GM19099 (cell line): Measurements from ENCODE around the gene SZRD1.

Source experiments
- POLR2A ChIP-seq: IDR thresholded peaks from 3 replicates; pipeline ENCODE4 v1.6.1; 2011; ENCODE audit warnings: low read depth; ENCODE audit not compliant: insufficient read length; ENCODE audit errors: extremely low read depth

The SZRD1 gene

GRCh38 chr1:16409536-16410152 is 42.6 kb downstream of the SZRD1 start:
- TF ChIP-seq POLR2A = no peak

DNA sequence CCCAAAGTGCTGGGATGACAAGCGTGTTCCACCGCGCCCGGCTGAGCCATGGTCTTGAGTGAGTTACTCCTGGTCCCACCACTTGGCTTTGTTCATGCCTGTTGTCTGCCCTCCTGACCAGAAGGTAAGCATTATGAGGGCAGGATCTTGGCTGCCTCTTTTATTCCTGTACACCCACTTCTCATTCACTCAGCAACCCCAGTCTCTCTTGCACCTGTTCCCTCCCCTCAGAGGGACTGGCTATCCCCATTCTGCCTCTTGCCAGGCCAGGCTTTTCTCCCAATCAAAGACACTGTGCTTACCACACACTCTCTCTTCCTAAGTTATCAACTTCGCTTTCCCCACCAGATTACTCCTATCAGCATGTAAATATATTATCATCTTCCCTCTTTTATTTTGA is 43.8 kb downstream of the SZRD1 start:
- no peak for TF ChIP-seq POLR2A

DNA sequence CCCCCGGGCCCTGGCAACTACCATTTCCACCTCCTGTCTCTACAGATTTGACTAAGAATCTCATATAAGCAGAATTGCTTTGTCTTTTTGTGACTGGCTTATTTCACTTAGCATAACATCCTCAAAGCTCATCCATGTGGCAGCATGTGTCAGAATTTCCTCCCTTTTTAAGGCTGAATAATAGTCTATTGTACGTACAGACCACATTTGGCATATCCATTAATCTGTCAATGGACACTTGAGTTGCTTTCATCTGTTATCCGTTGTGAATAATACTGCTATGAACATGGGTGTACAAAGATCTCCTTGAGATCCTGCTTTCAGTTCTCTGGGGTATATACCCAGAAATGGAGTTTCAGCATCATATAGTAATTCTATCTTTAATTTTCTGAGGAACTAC is 46.1 kb downstream of the SZRD1 start:
- TF ChIP-seq POLR2A = no peak

DNA sequence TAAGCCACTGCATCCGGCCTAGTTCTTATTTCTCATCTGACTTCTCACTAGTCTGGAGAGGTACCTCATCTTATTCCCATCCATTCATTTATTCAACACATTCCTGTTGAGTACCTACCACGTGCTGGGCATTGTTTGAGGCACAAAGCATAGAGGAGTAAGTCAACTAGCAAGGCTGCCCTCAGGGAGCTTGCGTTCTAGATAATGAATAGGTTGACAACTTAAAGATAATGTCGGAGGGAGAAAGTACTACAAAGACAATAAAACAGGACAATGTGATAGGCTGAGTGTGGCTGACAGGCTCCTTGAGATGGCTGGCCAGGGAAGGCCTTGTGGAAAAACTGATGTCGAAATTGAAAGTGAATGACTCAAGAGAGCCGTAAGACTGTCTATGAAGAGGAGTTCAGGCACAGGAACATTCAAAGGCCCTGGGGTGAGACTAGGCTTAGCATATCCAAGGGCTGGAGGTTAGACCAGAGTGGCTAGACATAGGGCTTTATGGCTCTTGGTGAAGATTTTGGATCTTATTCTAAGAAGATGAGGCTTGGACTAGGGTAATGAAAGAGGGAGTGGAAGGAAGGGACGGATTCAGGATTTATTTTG is 51.9 kb downstream of the SZRD1 start:
- no peak for TF ChIP-seq POLR2A

GRCh38 chr1:16420424-16421118 is 53.5 kb downstream of the SZRD1 start:
- TF ChIP-seq POLR2A = peak; percentile 32

DNA sequence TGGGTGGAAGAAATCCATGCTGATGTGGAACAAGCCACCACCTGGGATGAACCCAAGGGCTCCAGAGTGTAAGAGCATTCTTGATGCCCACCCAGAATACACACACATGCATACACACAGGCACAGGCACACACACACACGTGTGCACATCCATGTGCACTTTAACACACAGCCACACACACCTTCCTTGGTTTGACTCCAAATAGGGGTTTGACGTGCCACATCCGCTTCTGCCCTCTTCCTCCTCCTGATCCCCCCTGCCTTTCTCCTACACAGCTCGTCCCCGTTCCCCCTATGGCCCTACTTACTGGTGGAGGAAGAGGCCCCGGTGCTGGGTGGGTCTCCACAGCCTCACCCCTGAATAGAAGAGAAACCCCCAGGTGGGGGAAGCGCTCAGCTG is 54.2 kb downstream of the SZRD1 start:
- TF ChIP-seq POLR2A = no peak

DNA sequence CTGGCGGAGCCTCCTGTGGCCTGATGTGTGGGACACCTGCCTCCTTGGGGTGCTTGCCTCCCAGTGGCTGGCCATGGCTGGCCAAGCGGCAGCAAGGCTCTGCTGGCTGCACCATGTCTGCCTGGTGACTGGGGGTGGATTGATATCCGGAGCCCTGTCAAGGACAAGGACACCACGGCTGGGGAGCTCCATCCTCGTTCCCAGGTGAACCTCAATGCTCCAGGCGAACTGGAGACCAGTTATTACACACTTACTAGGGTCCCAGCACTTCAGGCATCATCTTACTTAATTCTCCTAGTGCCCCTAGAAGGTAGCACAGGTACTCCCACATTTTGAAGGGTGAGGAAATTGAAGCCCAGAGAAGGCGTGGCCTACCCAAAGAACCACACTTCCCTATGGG is 55.0 kb downstream of the SZRD1 start:
- no peak for TF ChIP-seq POLR2A

DNA sequence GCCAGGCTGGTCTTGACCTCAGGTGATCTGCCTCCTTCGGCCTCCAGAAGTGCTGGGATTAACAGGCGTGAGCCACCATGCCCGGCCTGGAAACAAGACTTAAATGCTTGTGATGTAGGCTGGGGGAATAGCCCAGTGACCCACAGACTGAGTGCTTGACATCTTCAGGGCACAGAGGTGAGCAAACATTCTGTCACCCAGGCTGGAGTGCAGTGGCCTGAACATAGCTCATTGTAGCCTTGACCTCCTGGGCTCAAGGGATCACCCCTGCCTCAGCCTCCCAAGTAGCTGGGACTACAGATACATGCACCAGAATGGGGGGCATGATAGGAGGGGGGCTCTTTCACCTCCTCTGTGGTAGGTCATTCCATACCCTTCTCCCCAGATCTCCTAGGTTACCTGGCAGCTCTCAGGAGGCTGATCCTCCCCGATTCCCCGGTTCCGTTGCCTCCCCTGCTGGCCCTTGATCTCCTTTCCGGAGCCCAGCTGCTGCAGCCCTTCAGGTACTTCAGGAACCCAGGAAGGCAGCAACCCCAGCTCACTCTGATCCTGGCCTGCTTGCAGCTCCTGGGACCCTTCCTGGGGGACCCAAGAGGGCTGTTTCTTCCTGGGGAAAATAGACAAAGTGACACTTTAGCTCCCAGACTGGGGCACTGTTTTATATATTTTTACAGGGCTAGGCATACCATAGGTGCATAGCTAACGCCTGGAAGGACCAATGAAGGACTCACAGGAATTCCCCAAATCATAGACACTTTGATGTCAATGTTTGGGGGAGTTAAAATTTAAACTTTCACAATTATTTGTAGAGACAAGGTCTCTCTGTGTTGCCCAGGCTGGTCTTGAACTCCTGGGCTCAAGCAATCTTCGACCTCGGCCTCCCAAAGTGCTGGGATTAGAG is 58.3 kb downstream of the SZRD1 start:
- TF ChIP-seq POLR2A = no peak

- no peak for TF ChIP-seq POLR2A
Measured at GRCh38 chr1:16430606-16431005, 63.6 kb downstream of the SZRD1 start.

DNA sequence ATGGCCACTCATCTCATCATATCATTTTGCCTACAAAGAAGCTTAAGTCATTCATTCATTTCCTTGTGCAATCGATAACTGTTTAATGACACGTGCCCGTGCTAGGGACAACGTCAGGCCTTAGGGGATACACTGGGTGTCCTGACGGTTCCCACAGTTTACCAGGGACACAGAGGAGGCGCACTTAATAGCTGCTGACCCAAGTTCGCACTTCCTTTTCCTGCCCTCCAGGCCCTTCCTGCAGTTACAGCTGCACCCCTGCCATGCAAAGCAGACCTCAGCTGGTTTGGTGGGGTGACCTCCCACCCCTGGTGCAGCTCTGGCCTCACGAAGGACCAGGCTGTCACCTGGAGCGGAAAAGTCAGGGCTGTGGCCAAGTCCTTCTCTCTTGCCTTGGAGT is 66.0 kb downstream of the SZRD1 start:
- TF ChIP-seq POLR2A = no peak

DNA sequence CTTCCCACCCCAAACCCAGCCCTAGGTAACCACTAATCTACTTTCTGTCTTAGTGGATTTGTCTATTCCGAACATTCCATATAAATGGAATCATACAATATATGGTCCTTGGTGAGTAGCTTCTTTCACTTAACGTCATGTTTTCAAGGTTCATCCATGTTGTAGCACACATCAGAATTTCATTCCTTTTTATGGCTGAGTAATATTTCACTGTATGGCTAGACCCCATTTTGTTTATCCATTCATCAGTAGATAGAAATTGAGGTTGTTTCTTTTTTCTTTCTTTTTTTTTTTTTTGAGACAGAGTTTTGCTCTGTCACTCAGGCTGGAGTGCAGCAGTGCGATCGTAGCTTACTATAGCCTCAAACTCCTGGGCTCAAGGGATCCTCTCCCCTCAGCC is 67.0 kb downstream of the SZRD1 start:
- TF ChIP-seq POLR2A = no peak

GRCh38 chr1:16434501-16434900 is 67.5 kb downstream of the SZRD1 start:
- no peak for TF ChIP-seq POLR2A

- TF ChIP-seq POLR2A = no peak
Measured at GRCh38 chr1:16436946-16437474, 70.0 kb downstream of the SZRD1 start, which contains the start of gene SPATA21. SPATA21 (minus strand) TSS chr1:16437424; CDS start chr1:16431371, 6,053 bp downstream.

DNA sequence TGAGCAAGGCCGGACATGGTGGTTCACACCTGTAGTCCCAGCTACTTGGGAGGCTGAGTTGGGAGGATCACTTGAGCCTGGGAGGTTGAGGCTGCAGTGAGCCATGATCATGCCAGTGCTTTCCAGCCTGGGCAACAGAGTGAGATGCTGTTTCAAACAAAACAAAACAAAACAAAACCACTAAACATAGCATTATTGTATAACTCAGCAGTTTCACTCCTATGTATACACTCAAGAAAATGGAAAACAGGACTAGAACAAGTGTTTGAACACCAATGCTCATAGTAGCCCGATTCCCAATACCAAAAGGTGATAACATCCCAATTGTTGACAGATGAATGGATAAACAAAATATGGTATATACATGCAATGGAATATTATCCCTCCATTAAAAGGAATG is 71.5 kb downstream of the SZRD1 start:
- TF ChIP-seq POLR2A = no peak

- no peak for TF ChIP-seq POLR2A
Measured at GRCh38 chr1:16438924-16439323, 71.9 kb downstream of the SZRD1 start.
